SKM-1 (cell line): ENCODE results near the gene VAT1L.

Experiments used
- DNase-seq: peaks from one replicate; lab custom pipeline; 2025; ENCODE audit not compliant: unreplicated experiment; lab: John Stamatoyannopoulos, UW

The VAT1L gene

DNA sequence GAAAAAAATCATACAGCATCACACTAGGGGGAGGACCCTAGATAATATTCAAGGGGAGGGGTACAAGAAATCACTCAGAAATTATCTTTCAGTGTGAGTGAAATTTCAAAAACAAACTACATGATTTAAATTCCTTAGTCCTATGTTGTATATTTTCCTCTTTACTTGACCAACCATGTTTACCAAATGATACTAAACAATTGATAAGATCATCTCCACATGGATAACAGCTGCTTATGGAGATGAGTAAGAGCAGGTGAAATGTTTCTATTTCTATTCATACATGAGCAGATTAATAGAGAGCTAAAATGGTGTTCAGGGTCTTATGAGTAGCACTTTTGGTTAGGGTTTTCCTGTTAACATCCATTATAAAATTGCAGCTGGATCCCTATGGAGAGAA is 7.3 kb upstream of the VAT1L start:
- no peak for DNase-seq

DNA sequence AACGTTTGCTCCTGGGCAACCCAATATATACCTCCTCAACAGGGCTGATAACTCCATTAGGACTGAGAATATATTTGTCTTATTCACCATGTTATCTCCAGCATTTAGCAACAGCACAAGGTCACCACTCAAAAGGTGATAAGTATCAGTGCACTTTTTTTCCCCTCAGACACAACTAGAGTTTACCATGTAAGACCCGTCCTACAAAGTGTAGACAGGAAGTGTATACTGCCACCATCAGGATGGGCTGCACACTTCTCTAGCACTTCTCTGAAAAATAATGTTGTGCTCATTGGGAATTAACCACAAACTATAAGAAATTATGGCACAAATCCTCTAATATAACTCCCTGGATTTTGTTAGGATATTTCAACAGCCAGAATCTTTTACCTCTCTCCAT is 5.7 kb upstream of the VAT1L start:
- DNase-seq = no peak

DNA sequence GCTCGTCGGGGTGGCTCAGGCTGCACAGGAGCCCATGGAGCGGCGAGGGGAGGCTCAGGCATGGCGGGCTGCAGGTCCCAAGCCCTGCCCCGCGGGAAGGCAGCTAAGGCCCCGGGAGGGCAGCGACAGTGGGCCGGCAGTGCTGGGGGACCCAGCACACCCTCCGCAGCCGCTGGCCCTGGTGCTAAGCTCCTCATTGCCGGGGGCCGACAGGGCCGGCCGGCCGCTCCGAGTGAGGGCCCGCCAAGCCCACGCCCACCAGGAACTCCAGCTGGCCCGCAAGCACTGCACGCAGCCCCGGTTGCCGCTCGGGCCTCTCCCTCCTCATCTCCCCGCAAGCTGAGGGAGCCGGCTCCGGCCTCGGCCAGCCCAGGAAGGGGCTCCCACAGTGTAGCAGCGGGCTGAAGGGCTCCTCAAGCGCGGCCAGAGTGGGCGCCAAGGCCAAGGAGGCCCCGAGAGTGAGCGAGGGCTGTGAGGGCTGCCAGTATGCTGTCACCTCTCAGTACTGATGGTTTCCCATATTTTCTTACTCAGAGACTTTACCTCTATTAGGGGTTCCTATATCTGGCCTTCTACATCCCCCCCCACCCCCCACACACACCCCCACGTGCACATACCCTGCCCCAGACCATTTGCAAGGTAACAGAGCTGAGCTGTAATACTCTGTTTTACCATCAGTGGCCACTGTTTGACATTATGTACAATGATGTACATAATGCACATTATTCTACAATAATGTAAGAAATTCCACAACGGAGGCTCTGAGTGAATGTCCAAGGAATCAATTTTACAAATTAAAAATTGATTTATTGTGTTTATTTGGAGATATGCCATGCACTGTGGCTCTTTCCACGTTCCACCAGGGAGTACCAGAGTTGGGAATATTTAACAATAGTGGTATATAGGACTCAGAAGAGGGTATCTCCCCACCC is 3.7 kb upstream of the VAT1L start:
- DNase-seq = no peak

- no peak for DNase-seq
These were observed 3.0 kb upstream of the VAT1L start for GRCh38 chr16:77785373-77785764.

GRCh38 chr16:77786186-77786847 is 2.0 kb upstream of the VAT1L start:
- no peak for DNase-seq

DNA sequence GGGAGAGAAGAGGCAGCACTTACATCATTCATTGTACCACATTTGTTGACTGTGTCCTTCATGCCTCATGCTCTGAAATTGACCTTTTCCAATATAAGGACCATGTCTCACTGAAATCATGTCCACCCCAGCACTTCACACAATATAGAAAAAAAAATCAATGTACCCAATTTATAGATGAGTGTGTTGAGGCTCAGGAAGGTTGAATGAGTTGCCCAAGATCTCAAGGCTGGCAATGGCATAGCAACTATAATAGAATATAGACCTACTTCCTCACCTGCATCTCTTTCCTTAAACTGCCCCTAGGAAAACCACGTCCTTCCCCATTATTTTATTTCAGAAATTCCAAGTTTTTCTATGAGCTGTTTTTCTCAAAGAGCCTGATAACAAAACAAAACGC is 912 bp upstream of the VAT1L start:
- no peak for DNase-seq

- DNase-seq = no peak
These were observed 983 bp downstream of the VAT1L start for GRCh38 chr16:77789085-77790008.

GRCh38 chr16:77790009-77790372 is 1.6 kb downstream of the VAT1L start:
- DNase-seq = no peak

DNA sequence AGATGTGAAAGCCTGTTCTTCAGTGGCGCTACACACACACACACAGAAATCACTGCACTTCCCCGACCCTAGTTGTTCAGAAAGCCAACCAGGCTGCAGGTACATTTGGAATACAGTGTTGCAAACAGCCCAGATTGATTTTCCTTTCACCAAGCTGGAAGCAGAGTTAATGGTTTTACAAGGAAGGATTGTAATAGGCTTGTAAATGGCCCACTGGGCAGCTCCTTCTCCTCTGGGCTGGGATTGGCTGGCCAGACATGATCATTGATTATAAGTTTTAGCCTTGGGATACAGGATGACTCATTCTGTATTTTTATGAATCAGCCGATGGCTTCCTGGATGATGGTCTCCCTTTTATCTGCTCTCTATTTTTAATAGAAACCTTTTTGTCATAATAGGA is 2.5 kb downstream of the VAT1L start:
- DNase-seq = no peak

- DNase-seq = no peak
These were observed 5.1 kb downstream of the VAT1L start for GRCh38 chr16:77793417-77793816.

- DNase-seq = no peak
These were observed 6.2 kb downstream of the VAT1L start for GRCh38 chr16:77794586-77794985.

DNA sequence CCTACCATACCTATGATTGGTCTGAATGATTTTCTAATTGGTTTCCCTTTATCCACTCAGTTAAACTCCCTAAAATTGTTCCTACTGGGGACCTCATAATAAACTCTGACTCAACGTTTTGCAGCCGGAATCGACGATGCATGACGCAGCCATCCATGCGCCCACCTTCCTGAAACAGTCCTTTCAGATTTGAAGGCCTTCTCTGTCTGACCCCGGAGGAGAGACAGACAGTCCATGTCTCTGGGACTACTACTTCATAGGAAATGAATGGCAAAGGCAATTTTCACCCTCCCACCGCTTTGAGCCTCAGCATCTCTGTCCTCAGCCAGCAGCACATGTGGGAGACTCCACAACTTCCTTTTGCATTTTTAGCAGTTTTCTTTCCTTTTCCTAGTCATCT is 13.5 kb downstream of the VAT1L start:
- no peak for DNase-seq

GRCh38 chr16:77805398-77805797 is 17.0 kb downstream of the VAT1L start:
- DNase-seq = no peak

- no peak for DNase-seq
These were observed 18.7 kb downstream of the VAT1L start for GRCh38 chr16:77807021-77807420.

DNA sequence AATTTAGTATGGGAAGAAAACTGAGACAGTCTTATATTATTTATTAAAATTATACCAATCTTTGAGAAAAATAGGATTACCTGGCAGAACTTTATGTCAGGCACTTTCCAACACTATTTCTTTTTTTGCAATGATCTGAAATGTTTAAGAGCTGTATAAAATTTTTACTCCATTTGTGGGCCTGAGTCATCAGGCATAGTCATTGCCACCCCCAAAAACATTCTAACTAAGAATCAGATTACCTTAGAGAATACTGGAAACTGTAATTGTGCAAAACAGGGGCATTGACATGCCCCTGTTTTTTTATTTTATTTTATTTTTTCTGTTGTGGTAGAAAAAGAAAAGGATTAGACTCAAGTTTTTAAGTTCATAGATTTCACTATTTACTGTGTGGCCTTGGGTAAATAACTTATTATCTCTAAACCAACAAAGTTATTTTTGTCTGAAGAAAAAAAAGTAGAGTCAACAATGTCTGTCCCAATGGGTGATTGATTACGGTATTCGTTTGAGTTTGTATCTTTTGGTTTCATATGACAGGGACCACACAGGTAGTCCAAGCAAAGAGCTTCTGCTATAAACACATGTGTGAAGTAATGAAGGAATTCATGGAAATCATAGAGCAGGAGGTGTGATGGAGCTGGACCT is 24.6 kb downstream of the VAT1L start:
- no peak for DNase-seq

DNA sequence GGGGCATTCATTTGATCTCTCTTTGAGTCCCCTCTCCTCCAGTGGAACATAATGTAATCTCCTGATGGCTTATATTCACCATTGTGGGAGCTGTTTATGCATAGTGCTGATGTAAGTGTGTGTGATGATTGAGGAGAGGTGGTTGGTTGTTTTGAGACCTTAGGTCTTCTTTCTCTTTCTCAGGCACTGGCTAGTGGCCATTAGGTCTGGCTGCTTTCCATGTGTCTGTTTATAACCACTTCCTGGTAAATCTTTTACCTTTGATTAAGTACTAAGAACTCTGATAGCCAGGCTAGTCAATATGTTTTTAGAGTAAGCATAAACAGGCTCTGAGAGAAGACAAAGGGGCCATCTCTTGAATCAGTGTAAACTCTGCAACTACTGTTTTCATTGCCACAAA is 27.9 kb downstream of the VAT1L start:
- DNase-seq = no peak

DNA sequence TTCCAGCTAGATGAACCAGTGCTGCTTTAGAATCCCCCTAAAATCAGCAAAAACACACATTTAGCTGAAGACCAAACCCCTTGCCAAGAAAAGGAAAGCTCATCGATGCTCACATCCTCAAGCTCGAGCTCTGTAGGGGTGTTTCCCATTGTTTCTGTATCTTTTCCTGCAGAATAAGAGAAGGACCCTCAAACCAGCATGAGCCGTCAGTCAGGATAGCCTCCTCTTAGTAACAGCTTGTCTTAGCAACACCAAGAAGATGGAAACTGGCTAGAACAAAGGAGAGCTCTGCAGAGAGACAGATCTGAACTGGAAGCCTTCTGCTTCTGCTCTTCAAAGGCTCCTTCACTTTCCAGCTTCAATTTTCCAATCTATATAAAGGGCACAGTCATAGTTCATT is 32.0 kb downstream of the VAT1L start:
- no peak for DNase-seq

- DNase-seq = no peak
These were observed 34.3 kb downstream of the VAT1L start for GRCh38 chr16:77822661-77823060.

DNA sequence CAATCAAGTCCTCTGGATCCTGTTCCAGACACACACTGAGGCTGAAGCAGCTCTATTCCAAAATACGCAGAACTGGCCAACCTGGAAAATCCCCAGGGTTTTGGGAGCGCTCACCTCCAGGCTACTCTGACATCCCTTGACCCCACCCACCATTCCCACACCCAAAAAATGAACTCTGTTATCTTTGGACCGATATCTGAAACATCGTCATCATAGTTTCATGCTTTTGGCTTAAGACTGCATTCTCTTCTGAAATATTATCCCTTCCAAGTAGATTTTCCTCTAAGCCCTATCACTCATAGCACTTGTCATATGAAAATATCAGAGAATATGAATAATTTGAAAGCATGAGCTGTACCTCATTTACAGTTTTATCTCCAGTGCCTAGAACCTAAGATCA is 34.7 kb downstream of the VAT1L start:
- DNase-seq = no peak

DNA sequence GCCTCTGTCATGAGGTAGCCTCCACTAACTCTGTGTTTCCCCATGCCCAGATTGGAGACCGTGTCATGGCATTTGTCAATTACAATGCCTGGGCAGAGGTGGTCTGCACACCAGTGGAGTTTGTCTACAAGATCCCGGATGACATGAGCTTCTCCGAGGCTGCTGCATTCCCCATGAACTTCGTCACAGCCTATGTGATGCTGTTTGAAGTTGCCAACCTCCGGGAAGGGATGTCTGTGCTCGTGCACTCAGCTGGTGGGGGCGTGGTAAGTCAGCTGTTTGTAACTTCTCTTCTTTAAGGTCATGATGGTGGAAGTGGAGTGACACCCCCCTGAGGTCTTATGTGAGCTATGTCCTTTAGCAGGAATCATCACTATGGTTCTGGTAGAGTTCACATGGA is 36.8 kb downstream of the VAT1L start:
- no peak for DNase-seq

DNA sequence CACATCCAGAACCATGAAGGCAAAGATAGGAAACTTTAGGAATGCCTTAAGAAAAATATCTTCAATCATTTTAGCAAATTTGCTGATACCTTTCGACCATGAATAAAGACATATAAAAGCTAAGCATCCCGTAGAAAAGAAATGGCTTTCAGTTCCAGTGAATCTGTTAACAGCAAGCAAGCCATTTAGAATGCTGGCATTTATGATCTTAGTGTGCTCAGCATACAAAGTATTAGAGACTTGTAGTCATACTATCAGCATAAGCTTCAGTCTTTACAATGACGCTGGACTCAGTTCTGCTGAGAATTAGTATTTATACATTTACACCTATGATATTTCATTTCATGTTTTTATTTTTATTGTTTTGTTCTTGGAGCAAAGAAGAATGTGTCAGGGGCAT is 38.7 kb downstream of the VAT1L start:
- no peak for DNase-seq
